ENCODE data around the gene IFRD1.
"Not testable (repeated sequence)": the region's sequence is repeated elsewhere in the genome, so short reads cannot be mapped to it uniquely, and the experiment has no call there.

Gene IFRD1

DNA sequence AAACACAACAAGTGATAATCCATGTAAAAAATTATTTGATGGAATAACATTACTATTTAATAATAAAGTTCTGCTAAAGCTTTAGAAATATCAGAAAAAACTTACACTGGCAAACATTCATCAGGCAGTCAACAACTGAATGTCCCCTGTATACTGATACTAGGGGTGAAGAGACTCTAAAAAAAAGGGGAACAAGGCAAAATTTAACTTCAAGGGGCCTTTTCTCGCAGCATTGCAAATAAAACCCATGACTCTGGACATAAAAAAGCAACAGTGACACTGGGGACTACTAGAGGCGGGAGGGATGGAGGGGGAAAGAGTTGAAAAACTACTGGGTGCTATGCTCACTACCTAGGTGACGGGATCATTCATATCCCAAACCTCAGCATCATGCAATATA is 5.8 kb upstream of the IFRD1 start:
- DNase-seq, result no peak

DNA sequence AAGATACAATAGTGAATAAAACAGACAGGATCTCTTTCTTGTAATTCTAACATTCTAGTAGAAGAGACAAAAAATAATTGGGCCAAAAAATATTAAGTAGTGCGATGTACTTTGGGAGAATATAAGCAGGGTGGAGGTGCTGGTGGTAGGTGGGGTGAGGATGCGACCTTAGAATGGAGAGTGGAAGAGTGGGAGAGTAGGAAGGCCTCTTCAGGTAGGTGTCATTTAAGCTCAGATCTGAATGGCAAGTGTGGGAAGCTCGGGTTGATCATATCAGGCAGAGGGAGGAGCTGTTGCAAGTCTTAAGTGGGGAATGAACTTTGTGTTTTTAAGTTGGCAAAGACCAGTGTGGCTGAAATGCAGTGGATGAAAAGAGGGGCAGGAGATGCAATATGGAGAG is 3.8 kb upstream of the IFRD1 start:
- no peak for DNase-seq

DNA sequence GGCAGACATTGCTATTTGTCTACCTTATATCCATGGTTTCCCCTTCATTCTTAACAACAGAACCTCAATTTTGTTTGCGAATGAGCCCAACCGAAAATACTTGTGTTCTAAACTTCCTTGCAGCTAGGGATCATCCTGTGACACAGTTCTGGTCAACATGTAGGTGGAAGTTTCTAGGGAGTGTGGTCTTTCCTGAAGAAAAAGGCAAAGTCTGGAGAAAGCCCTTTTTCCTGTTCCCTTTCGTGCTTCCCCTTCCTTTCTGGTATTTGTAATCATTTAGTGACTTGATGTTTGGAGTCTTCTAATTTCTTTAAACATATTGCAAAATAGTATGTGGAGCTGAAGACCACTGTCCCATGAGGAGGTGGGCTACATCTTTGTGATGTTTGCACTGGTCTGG is 2.9 kb upstream of the IFRD1 start:
- DNase-seq, result peak; percentile 22

DNA sequence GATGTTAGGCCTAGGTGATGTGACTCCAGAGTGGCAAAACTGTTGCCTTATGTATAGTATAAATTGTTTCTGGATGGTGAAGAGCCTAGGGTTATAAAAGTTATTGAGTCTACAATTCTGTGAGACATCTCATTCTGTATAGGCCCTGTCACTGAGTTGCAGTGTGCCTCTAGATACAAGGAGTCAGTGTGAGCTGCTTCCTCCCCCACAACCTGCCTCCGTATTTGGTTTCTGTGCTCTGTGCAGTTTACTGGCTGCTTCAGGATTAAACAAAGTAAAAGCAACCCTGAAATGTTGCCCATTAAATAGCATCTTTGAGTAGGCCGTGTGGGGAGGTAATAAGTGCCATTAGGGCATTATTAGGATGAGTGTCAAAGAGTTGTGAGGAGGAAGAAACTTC is 1.9 kb upstream of the IFRD1 start:
- DNase-seq, result no peak

DNA sequence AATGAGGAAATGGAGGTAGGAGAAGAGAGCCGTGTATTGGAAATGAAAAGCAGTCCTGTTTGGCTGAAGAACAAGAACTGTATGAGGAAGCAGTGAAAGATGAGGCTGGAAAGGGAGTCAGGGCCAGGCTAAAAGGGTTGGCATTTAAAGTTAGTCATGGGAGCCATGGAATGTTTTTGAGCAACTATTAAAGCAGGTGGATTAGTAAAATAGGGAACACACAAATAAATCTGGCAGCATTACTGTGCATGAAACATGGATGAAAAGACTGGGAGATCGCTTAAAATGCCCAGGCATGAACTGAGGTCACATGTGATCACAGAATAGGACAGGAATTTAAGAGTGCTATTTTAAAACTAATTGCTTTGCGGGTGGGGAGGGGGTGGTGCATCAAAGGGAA is 1.4 kb upstream of the IFRD1 start:
- DNase-seq, result no peak

DNA sequence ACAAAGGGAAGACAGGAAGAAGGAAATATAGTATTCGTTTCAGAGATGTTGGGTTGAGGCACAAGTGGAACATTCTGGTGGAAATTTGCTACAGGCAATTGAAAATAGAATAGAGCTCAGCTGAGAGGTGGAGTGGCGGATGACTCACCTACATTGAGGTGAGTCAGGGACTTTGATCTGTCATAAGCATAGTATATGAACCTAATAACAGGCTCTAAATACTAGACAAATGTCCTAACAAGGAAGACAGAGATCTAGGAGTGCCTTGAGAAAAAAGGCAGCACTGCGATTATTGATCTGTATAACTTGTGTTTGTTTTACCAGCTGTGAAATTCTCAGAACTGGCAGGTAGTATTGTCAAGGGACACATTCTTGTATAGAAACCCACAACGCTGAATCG is 907 bp upstream of the IFRD1 start:
- no peak for DNase-seq

DNA sequence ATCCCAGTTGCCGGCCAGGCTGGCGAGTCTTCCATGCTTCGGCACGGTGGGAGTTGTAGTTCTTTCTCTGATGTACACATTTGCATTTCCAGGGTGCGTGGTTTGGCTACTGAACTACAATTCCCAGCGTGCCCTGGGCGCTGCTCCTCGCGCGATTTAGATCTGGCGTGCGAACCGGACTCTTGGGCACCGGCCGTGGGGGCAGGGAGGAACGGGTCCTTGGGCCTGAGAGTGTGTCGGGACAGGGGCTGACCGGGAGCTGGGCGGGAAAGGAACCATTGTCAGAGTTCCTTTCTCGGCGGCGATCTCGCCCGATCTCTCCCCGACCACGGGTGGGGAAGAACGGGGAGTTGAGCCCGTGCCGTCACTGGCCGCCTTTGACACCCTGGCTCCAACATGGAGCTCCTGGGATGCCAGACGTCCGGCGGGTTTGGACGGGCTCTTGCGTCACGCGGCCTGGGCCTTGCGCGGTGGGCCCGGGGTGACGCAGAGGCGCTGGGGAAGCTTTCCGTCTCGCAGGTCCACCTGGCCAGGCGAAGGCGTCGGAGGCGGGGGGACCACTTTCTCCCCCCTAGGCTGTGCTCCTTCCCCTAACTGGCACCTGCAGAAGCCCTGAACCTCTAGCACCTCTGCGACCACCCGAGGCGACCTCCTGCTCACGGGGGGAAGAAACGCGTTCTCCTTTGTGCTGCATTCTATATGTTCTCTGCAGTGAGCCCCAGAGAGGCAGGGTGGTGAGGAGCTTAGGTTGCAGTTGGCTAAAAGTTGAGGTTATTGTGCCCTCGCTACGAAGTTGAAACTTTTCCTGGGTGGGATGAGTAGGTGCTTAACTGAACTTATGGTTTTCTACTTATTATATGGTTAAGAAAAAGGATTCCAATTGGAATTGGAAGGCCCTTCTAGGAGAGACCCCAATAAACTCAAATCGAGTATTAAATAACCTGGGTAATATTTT is 824 bp downstream of the IFRD1 start:
- DNase-seq, result peak; percentile 94

DNA sequence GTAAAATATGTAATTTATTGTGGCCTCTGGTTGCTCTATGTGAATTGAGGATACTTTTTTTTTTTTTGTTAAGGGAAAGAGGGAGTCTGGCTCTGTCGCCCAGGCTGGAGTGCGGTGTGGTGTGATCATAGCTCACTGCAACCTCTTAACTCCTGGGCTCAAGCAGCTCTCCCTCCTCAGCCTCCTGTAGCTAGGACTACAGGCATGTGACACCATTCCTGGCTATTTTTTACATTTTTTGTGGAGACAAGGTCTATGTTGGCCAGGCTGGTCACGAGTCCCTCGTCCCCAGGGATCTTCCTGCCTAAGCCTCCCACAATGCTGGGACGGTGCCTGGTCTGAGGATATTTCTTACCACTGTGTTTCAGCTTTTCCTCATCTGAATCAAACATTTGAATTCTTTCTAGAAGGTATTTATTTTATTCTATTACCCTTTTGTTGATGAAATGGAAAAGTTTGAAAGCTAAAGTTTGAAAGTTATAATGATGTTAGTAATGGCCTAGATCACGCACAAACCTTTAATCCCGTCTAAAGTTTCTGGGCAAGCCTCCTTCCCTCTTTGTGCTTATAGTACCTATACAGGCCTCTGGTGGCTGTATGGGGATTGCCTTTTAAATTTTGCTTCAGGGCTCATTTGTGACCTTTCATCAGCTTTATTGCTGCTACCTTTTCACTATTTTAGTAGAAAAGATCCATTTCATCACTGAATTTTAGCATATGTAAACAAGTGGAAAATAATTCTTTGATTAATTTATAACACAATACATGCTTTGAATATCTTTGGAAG is 2.0 kb downstream of the IFRD1 start:
- peak; percentile 32 for DNase-seq

DNA sequence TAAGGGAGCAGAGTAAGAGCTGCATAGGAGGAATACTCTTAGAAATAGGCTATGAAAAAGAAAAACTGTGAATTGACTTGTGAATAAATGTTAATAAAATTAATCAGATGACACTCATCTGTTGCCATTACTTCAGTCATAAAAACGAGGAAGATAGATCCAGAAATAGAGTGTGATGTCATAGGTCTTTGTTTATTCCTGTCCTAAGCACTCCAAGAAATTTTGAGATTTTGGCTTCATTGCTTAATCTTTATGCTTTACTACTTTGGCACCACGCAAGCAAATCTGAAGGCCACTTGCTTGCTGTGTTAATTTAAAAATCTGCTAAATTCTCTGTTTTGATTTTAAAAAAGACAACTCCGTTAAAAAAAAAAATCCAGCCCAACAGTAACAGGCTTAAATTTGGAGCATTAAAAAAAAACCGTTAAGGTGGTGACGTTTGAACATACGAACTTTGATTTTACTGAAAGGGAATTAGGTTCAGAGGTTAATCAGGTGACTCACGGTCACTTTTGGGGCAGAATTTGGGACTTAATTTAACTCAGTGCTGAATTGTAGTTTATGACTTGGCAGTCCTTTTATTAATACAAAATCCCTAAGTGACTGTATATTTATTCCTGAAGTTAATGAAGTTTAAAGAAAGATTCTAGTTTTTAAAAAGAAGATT is 3.4 kb downstream of the IFRD1 start:
- DNase-seq, result peak; percentile 68

DNA sequence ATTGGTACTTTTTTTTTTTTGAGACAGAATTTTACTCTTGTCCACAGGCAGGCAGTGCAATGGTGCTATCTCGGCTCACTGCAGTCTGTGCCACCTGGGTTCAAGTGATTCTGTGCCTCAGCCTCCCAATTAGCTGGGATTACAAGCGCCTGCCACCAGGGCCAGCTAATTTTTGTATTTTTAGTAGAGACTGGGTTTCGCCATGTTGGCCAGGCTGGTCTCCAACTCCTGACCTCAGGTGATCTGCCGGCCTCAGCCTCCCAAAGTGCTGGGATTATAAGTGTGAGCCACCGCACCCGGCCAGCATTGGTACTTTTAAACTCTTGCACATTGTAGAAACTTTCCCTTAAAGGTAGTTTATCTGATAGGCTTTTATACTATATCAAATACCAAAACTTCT is 3.9 kb downstream of the IFRD1 start:
- not testable (repeated sequence) for DNase-seq

DNA sequence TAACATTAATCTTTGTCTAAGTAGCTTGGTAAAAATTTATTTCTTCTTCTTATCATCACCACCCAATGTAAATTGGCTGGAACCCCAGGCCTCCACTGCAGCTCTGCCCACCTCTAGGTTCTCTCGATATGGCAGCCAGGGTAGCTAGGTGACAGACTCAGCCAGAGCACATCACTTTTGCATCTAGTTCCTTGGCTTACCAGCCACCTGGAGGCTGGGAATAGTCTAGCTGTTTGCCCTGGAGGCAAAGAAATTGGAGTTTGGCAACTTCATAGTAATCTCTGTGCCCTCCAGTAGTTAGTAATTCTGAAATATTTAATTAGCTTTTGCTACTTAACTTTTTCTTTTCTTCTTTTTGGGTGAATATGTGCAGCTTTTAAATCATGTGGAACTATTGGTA is 9.4 kb downstream of the IFRD1 start:
- no peak for DNase-seq

DNA sequence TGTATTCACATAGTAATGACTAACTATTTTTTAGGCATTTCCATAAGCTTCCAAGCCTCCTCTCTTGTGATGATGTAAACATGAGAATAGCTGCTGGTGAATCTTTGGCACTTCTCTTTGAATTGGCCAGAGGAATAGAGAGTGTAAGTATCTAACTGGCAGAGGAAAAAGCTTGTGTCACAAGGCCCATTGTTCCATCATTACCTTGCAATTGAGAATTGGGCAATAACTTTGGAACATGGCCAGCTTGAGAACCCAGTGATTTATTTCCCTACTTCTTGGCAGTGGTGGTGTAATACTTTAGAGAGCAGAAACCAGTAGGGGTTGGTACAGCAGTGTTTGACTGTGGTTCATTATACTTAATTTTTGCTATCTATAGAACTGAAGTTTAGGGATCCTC is 12.0 kb downstream of the IFRD1 start:
- peak; percentile 89 for DNase-seq

DNA sequence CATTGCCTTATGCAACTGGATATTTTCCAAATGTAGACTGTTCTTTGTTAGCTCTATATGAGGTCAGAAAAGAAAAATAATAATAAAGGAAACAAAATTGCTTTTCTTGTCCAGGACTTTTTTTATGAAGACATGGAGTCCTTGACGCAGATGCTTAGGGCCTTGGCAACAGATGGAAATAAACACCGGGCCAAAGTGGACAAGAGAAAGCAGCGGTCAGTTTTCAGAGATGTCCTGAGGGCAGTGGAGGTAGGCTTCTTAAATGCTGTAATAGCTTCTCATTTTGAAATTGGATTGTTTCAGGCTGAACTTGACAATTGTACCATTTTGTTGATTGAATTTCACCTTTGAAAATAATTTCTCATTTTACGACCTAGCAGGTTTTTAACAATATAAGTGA is 17.6 kb downstream of the IFRD1 start:
- DNase-seq, result no peak

DNA sequence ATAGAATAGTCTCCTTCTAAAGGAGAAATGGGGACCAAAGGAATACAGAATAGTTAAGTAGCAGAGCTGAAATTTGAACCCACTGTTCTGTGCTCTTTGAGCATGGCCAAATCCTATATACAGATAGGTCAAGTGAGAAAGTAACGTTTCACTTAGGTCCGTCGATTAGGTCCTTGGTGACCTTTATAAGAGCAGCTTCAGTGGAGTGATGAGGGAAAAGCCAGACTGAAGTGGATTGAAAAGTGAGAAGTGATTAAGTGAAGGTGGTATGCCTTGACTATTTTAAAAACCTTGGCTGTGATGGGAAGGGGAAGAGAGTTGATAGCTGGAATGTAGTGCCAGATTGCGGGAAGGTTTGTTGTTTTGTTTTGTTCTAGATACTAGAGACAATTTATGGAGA is 19.9 kb downstream of the IFRD1 start:
- no peak for DNase-seq

DNA sequence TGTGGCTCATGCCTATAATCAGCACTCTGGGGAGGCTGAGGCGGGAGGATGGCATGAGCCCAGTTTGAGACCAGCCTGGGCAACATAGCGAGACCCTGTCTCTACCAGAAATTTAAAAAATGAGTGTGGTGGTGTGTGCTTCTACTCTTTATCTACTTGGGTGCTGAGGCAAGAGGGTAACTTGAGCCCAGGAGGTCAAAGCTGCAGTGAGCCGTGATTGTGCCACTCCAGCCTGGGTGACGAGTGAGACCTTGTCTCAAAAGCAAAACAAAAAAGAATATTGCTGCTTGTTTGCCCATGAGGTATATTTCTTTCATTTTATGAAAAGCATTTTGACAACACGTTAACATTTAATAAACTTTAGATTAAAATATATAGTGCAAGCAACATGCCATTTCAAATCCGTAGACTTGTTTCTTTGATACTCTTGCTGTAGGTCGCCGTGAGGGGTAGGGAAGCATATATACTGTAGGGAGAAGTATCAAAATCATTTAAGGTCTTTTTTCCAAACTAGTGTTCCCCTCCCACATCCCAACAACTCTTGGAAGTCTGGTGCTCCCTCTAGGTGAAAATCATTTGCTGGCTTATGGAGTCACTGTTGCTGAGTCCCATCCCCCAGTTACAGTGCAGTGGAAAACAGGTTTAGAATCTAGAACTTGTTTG is 26.3 kb downstream of the IFRD1 start:
- DNase-seq, result no peak

DNA sequence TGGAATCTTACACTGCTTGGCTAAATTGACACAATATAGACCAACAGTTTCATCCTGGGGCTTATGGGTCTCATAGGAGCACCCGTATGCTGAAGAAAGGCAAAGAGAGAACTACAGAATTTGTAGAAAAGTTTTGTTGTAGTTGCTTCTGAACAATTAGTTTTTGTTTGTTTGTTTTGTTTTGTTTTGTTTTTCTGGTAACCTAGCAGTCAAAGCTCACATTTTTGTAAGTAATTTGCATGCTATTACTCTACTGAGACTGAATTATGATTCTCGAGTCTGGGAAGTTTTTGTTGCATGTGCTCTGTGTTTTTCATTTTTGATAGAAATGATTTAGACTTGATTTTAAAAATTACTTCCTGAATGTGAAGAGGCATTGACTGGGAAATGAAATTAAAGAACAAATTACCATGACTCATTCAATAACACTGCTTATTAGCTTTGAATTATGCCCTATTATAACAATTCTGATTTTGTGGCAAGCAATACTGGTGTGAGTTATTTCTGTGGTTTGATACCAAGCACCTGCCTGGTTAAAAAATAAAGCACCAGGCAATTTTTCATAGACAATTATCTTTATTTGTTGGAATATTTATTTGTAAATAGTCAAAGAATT is 31.0 kb downstream of the IFRD1 start:
- DNase-seq, result no peak

DNA sequence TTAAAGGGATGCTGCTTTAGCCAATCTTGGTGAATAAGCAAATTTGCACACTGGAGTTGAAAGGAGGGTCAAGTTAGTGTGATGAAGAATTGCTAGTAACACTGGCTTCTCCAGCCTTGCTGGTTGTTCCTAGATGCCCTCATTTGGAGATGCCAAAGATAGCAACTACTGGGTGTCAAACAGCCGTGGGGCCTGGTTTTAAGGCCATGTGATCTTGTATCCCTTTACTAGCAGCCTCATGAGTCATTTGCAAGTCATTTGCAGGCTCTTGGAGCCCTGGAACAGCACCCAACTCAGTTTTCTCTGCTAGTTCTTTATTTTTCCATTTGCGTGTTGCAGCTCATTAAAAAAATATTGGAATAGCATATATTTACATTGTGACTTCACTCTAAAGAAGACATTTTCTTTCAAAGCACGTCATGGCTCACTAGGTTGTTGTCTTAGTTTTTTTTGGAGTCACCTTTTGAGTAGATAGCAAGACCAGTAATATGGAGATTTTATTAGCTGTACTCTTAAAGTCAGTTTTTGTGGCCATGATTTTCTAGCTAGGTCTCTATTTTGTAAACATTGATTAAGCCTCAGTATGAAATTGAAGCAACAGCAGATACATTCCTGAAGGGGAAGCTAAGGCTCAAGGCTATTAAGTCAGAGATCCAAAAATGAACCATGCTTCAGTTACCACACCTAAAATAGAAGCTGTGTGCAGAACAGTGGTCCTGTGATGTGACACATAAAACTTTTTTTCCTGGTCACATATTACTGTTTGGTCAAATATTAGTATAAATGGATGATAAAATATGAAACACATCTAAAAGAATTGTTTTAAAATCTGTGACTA is 31.8 kb downstream of the IFRD1 start:
- peak; percentile 75 for DNase-seq

DNA sequence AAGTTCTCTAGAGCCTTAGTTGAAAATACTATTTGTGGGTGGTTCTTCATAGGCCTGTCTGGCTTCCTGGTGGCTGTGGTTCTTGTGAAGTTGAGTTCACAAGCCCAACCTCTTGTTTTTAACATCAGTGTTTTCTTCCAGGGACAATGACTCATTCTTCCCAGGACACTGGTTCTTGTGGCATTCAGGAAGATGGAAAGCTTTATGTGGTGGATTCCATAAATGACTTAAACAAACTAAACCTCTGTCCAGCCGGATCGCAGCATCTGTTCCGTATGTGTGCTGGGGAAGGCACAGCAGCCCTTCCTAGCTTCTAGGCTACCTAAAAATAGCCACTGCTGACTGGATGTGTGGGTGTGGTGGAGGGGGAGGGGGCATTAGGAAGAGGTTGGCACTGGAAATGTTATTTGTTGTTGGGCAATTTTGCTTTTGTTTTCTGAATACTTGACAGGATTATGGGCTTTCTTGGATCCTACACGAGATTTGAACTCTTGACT is 34.5 kb downstream of the IFRD1 start:
- DNase-seq, result peak; percentile 35

DNA sequence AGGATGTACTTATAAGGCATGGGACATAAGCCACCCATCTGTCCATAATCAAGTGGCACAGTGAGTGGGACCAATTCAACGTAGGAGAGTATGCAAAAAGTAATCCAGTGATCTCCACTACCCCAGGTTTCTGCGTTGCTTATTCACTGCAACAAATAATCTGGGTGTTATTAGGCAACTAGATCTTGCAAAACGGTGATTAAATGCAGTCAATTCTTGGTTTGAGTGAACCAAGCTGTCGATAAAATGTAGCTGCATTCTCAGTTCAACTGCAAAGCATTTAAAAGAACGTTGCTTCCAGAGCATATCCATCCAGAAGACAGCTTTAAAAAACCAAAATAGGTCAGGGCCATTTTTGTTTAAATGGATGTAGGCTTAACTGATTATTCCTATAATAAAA is 35.5 kb downstream of the IFRD1 start:
- DNase-seq, result no peak

DNA sequence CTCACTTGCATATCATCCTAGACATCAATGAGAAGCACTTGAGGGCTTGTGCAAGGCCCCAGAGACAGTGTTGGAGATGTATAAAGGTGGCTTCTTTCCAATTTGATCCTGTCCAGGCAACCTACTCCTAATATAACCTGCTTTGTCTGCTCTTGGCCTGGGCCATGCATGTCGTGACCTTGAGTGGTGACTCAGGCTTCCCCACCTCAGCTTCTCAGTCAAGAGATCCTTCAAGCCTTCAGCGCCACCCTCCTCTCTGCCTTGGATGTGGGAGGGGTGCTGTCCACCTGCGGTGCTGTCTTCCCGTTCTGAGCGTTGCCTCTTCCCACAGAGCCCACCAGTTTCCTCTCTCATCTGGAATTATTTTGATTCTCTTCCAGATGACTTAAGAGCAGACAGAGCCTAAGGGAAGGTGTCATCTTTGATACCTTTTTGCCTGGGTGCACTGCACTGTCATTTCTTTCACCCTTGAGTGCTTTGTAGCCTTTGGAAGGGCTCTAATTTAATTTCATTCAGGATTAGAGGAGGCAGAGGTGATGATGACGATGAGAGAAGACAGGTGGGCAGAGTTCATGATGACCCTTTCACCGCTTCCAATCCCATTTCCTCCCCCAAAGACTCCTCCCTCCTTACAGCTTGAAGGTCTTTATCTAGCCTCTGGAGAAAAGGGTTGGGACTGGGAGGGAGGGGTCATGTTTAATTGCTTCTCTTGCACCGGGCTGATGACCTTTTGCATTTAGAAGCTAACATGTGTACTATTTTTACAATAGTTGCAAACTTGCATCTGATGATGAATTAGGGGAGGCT is 37.4 kb downstream of the IFRD1 start:
- DNase-seq, result no peak

DNA sequence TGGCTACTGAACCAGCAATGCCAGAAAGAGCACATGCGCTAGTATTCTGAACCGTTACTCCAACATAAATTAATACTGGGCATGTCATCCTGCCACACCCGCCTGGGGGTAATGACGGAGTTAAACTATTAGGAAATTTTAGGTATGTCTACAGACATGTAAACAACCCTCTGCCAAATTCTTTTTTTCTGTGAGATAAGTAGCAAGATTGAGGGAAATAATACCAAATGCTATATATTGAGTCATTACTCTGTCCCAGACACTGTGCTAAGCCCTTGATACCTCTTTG is 37.9 kb downstream of the IFRD1 start:
- no peak for DNase-seq
